GM06990 (cell line): ENCODE data around the gene PLCG1.

Experiments used
- DNase-seq: peaks from one replicate; pipeline ENCODE4 v3.0.0-alpha.2; 2011; ENCODE audit not compliant: insufficient read length; ENCODE audit errors: extremely low read depth
- H3K27me3 ChIP-seq: replicated peaks from 2 replicates; pipeline ENCODE4 v1.6.0; 2011; ENCODE audit warnings: low read length; ENCODE audit not compliant: control insufficient read depth, insufficient read depth
- H3K36me3 ChIP-seq: 2 replicates; pipeline ENCODE4 v1.5.1; 2011; ENCODE audit warnings: low read length; ENCODE audit not compliant: control insufficient read depth, insufficient read depth
- H3K4me3 ChIP-seq: replicated peaks from 2 replicates; pipeline ENCODE4 v1.5.1; 2011; ENCODE audit warnings: low read depth, mild to moderate bottlenecking, control low read depth, low read length
- CTCF ChIP-seq: IDR thresholded peaks from 2 replicates; pipeline ENCODE4 v1.5.1; 2011; ENCODE audit warnings: low read length, control low read depth, mild to moderate bottlenecking, inconsistent platforms; ENCODE audit not compliant: insufficient read depth, poor library complexity, severe bottlenecking

PLCG1 gene

DNA sequence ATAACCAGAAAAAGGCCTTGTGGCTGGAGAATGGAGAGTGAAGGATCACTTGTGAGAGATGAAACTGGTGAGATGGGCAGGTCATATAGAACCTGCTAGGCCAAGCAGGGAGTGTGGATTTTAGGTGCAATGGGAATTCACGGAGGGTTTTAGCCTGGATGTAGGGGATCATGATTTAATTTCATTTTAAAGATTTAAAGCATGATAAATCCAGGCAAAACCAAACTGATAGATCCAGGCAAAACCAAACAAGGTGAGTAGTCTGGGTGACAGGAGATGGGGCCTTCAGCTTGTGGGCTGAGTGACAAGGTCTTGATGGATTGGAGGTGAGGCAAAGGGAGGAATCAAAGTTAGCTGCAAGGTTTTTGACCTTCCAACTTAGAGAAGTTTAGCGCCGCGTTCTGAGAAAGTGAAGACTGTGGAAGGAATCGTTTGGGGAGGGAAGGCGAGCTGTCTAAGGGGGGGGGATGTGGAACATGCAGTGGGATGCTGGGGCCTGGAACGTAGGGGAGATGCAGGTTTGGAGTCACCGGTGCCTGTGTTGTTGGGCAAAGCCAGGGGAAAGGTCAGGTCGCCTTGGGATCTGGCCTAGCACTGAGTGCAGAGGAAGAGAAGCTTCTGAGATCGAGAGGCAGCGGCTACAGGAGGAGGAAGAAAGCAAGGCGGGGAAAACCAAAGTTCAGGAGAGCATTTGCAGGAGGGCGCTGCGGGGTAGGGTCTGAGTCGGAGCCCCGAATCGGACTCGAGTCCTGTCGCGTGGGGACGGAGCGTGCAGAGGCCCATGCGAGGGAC is 1.3 kb upstream of the PLCG1 start:
- Histone ChIP-seq H3K27me3 (no peaks in the 10 kb centered on the region), H3K4me3 (peak overlapping the region; percentile 75), H3K36me3 (no peaks in the 10 kb centered on the region)
- no peak for TF ChIP-seq CTCF
- no peak for DNase-seq

DNA sequence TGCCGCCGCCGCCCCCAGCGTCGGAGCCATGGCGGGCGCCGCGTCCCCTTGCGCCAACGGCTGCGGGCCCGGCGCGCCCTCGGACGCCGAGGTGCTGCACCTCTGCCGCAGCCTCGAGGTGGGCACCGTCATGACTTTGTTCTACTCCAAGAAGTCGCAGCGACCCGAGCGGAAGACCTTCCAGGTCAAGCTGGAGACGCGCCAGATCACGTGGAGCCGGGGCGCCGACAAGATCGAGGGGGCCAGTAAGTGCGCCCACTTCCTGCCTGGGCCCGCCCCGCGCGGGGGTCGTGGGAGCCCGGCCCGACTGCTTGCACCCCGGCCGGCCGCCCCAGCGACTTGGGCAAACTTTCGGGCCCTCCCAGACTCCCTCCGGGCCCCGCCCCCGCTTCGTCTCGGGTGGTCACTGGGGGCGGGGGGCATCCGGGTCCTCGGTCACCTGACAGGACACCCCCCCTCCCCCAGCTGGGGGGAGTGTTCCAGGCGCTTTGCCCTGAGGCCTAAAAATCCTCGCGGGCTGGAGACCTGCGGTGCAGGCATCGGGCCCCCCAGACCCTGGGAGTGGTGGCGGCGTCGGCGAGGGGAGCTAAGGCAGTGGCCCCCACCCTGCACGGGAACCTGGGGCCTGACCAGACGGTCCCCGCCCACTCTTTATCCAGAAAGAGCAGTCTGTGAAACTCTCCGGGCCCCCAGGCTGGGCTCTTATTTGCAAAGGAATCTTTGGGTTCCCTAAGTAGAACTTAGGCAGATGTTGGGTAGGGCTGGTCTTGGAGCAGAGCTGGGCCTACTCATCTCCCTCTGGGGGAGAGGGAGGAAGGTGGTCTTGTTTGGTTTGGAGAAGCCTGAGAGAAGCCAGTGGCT is 501 bp downstream of the PLCG1 start:
- Histone ChIP-seq H3K36me3 (no peaks in the 10 kb centered on the region), H3K27me3 (no peaks in the 10 kb centered on the region), H3K4me3 (peak overlapping the region; percentile 78)
- TF ChIP-seq CTCF = no peak
- peak; percentile 73 for DNase-seq

DNA sequence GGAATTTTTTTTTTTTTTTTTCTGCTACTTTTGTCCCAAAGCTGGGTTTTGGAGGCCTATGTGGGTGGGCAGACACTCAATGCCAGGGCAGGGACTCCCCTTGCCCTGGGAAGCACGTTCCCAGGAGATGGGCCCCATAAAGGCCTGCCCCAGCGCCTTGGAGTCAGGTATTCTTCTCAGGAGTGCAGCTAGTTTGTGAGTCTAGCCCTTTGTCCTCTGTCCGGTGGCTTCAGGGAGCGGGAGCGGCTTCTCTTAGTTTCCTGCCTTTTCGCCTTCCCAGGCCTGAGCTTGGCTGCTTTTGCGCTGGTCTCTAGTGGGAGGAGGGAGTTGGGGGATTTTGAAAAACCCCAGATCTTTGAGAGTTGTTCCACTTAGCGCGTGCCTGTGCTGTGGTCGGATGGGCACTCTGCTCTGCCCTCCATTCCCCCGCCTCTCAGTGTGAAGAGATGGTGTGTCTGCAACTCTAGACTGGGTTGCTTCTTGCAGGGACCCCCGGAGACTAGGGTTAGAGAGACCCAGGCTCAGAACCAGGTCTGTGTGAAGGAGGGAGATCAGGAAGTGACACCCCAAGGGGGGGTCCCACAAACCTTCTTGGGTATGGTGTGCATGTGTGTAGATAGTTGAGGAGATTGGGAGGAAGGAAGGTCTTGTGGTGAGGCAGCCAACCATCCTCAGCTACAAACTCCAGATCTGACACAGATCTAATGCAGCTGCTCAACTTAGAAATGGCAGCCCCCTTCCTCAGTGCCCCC is 1.3 kb downstream of the PLCG1 start:
- peak; percentile 29 for DNase-seq
- Histone ChIP-seq H3K27me3 (no peaks in the 10 kb centered on the region), H3K4me3 (peak overlapping the region; percentile 78), H3K36me3 (no peaks in the 10 kb centered on the region)
- no peak for TF ChIP-seq CTCF

DNA sequence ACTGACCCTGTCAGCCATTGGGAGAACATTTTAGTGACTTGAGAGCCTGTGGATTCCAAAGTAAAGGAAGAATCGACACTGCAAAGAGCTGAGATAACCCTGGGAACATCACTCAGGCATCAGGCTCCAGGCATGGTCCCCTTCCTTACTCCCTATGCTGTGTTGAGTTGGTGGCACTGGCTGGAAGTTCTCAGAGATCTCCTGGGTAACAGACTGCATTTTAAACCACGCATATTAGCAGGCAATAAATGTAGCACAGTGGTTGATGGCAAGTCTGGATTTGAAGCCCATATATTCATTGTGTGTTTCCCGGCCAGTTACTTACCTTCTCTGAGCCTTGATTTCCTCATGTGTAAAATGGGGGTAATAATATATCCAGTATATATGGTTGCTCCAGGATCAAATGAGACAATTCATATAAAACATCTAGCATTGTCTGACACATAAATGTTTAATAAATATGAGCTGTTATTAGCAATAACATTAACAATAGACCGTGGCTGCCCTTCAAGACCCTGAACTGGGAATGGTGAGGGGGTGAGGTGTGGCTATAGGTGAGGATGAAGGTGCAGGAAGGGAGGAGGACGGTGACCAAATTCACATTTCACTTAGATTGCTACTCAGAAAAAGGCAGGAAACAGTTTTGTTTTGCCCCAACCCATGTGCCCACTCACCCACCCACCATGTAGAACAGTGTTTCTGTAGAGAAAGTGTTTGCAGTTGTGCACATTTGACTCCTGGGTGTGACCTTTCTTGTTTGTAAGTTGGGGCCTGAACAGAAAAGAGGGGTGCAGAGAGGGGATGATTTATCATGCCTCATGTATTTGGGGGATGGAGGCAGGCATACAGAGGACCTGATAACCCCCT is 2.1 kb downstream of the PLCG1 start:
- TF ChIP-seq CTCF = no peak
- peak overlapping the region; percentile 78 for H3K4me3 ChIP-seq
- H3K27me3 ChIP-seq = no peaks in the 10 kb centered on the region
- H3K36me3 ChIP-seq = no peaks in the 10 kb centered on the region
- DNase-seq = no peak
